ENCODE data around the gene ADM.
"Not testable (repeated sequence)": the region's sequence is repeated elsewhere in the genome, so short reads cannot be mapped to it uniquely, and the experiment has no call there.

DNA sequence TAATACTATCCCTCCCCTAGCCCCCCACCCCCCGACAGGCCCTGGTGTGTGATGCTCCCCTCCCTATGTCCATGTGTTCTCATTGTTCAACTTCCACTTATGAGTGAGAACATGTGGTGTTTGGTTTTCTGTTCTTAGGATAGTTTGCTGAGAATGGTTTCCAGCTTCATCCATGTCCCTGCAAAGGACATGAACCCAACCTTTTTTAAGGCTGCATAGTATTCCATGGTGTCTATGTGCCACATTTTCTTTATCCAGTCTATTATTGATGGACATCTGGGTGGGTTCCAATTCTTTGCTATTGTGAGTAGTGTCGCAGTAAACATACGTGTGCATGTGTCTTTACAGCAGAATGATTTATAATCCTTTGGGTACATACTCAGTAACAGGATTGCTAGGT is 40.2 kb upstream of the ADM start:
- TF ChIP-seq, protein P1, sequence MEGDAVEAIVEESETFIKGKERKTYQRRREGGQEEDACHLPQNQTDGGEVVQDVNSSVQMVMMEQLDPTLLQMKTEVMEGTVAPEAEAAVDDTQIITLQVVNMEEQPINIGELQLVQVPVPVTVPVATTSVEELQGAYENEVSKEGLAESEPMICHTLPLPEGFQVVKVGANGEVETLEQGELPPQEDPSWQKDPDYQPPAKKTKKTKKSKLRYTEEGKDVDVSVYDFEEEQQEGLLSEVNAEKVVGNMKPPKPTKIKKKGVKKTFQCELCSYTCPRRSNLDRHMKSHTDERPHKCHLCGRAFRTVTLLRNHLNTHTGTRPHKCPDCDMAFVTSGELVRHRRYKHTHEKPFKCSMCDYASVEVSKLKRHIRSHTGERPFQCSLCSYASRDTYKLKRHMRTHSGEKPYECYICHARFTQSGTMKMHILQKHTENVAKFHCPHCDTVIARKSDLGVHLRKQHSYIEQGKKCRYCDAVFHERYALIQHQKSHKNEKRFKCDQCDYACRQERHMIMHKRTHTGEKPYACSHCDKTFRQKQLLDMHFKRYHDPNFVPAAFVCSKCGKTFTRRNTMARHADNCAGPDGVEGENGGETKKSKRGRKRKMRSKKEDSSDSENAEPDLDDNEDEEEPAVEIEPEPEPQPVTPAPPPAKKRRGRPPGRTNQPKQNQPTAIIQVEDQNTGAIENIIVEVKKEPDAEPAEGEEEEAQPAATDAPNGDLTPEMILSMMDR (conservative IDR thresholded peaks at IDR 0.05 in 1 of 2, IDR thresholded peaks at IDR 0.05 in 1 of 2; ENCODE audit: extremely low read depth in 1 of 2, insufficient read depth in 1 of 2, low read depth in 1 of 2, low read length in 2 of 2), result not testable (repeated sequence)
- not testable (repeated sequence) for TF ChIP-seq EZH2 (IDR thresholded peaks at IDR 0.05; ENCODE audit: borderline replicate concordance, low read length)
